GM12864 (cell line): ENCODE measurements around the gene CCND2.

Source experiments
- DNase-seq: peaks from one replicate; pipeline ENCODE4 v3.0.0-alpha.2; 2011; ENCODE audit warnings: low read depth
- H3K4me3 ChIP-seq: 2 replicates; pipeline ENCODE4 v1.5.1; 2011; ENCODE audit warnings: mild to moderate bottlenecking, low read depth, low read length, control low read depth
- TF ChIP-seq, protein P1 (sequence below): IDR thresholded peaks from 2 replicates; pipeline ENCODE4 v1.5.1; 2011; ENCODE audit warnings: low read depth, mild to moderate bottlenecking, moderate library complexity, low read length, control low read depth, inconsistent platforms; ENCODE audit errors: missing control alignments

The CCND2 gene

DNA sequence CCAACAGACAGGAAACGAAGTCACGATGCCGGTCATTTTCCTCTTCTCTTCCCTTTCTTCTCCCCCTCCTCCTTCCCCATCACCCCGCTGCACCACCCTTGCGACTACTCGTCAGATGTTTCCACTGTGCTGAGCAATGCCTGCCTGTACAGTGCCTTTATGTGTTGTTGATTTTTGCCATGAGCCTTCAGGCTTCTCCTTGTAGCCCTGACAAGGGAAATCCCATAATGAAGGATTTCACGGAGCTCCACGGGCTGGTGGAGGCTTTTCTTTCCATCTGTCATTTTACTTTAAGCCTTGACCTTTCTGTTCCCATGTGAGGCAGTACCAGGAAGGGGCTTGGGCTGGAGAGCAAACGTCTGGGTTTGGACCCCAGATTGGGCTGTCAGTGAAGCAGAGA, 28.7 kb upstream of the CCND2 start:
- DNase-seq, result no peak
- no peak overlapping the region for H3K4me3 ChIP-seq
- TF ChIP-seq, protein P1, sequence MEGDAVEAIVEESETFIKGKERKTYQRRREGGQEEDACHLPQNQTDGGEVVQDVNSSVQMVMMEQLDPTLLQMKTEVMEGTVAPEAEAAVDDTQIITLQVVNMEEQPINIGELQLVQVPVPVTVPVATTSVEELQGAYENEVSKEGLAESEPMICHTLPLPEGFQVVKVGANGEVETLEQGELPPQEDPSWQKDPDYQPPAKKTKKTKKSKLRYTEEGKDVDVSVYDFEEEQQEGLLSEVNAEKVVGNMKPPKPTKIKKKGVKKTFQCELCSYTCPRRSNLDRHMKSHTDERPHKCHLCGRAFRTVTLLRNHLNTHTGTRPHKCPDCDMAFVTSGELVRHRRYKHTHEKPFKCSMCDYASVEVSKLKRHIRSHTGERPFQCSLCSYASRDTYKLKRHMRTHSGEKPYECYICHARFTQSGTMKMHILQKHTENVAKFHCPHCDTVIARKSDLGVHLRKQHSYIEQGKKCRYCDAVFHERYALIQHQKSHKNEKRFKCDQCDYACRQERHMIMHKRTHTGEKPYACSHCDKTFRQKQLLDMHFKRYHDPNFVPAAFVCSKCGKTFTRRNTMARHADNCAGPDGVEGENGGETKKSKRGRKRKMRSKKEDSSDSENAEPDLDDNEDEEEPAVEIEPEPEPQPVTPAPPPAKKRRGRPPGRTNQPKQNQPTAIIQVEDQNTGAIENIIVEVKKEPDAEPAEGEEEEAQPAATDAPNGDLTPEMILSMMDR, result no peak

DNA sequence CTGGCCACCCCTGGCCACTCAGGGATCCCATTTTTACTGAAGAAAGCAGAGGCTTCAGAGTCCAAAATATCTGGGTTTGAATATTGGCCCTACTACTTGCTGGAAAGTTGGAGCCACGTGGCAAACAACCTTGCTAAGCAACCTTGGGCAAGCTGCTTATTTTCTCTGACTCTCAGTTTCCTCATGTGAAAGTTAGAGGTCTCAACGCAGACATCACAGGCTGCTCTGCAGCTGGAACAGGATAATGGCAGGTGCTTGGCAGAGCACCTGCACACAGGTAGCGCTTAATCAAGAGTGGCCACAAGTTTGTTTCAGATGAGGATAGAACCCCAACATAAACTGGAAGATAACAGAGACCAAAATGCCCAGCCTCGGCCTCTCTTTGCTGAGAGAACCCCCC, 28.1 kb upstream of the CCND2 start:
- H3K4me3 ChIP-seq, result no peak overlapping the region
- TF ChIP-seq, protein P1, result no peak
- no peak for DNase-seq

DNA sequence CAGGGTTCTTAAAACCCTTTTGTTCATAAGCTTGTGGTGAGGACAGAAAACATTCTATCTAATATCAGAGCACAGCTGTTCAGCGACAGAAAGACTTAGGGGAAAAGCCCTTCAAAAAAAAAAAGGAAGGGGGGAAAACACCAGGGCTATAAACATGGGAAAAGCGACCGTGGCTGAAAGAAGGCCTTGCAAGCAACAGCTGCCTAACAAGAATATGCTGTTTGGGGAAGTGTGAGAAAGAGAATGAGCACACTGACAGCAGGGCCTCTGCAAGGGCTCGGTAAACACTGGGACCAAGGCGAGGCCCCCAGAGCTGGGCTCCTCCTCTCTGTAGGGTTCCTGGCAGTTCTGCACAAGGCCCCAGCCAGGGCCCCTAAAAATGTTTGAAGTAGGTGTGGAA, 27.4 kb upstream of the CCND2 start:
- no peak overlapping the region for H3K4me3 ChIP-seq
- DNase-seq, result no peak
- TF ChIP-seq, protein P1, result no peak

DNA sequence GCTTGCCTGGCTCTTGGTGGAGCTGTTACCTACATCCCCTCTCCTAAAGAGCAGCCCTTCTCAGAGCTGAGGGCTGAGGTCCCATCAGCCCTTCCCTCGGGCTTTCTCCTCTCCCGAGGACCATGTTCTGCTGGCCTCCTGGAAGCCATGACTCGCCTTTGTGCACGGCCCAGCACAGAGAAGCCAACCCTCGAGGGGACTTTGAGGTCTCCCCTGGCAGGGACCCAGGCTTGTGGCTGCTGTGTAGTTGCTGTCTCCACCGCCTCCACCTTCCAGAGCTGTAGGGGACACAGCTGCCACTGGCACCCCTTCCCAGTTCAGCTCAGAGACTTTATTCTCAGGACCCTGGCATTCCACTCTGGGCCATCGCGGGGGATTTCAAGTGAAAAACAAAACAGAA, 22.9 kb upstream of the CCND2 start:
- TF ChIP-seq, protein P1, result no peak
- no peak for DNase-seq
- H3K4me3 ChIP-seq, result no peak overlapping the region

DNA sequence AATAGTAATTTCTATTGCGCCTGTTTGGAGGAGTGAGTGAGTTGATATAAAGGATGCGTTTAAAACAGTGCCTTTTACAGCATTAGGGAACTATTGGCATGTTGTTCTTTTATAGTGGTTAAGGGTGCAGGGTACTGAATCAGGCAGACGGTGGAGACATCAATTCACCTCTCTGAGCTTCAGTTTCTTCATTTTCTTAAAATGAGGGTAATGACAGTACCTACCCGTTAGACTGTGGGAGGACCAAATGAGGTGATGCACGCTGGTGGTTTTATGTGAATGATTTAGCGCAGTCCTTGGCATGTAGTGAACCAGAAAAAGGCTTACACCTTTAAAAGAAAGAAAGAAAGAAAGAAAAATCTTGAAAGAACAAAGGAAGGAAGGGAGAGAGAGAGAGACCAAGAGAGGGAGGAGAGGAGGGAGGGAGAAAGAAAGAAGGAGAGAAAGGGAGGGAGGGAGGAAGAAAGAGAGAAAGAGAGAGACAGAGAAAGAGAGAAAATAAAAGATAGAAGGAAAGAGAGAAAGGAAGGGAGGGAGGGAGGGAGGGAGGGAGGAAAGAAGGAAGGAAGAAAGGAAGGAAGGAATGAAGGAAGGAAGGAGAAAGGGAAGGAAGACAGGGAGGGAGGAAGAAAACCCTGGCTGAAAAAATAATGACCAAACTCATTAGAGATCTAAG, 22.2 kb upstream of the CCND2 start:
- TF ChIP-seq, protein P1, result no peak
- DNase-seq, result no peak

DNA sequence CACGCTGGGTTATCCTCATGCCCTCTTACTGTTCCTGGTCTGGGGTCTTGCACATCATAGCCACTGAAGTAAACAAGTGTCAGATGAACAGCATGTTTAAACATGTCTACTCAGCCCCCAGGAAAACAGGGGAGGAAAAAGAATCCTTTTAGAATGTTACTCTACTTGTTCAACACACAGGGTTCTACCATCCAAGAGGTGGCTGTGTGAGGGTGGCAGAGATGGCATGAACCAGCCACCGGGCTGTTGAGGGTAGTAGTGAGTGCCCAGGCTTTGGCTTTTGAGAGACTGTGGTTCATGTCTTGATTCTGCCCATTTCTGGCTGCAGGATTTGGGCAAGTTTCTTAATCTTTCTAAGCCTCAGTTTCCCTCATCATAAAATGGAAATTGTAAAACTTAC, 21.6 kb upstream of the CCND2 start:
- H3K4me3 ChIP-seq, result no peak overlapping the region
- TF ChIP-seq, protein P1, result no peak
- DNase-seq, result no peak

More for the DNA sequence above, 22.2 kb upstream of the CCND2 start:
- no peak overlapping the region for H3K4me3 ChIP-seq

DNA sequence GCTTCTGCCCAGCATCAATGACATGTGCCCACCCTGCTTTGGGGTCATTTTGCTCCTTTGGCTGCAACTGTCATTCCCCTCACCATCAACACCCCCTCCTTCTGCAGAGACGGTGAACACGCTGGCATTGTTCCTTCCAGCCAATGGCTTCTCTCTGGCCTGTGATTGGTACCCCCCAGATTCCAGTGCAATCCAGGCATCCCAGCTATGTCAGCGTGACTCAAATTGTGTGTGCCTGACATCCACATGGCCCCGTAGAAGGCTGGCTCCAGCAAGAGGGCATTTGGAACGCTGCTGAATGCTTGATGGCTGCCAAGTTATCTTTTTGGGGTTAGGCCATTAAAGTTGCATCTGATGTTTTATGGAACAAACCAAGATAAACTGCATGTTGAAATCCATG, 21.0 kb upstream of the CCND2 start:
- TF ChIP-seq, protein P1, result no peak
- no peak overlapping the region for H3K4me3 ChIP-seq
- no peak for DNase-seq
